Neuron (in vitro differentiated cells): ENCODE results near the gene NALCN.

Experiments used
- H2AFZ ChIP-seq: one replicate; pipeline ENCODE4 v1.6.1; 2013; ENCODE audit warnings: low read depth, mild to moderate bottlenecking, inconsistent platforms, low read length, moderate library complexity
- H3K27me3 ChIP-seq: one replicate; pipeline ENCODE4 v1.6.1; 2013; ENCODE audit warnings: low read length; ENCODE audit not compliant: insufficient read depth
- H3K36me3 ChIP-seq: one replicate; pipeline ENCODE4 v1.6.1; 2013; ENCODE audit warnings: low read length; ENCODE audit not compliant: insufficient read depth
- H3K4me1 ChIP-seq: one replicate; pipeline ENCODE4 v1.6.1; 2013; ENCODE audit warnings: low read length; ENCODE audit not compliant: insufficient read depth
- H3K4me3 ChIP-seq: 2 replicates; pipeline ENCODE4 v1.5.1; 2013; ENCODE audit warnings: mild to moderate bottlenecking, low read length, moderate library complexity
- H3K9me3 ChIP-seq: one replicate; pipeline ENCODE4 v1.6.1; 2013; ENCODE audit warnings: low read length

Gene NALCN

GRCh38 chr13:101140936-101141335 lies 275.4 kb downstream of the NALCN start:
- H3K4me3 ChIP-seq = no peak overlapping the region
- H3K9me3 ChIP-seq = no peaks in the 10 kb centered on the region
- peaks cover 9% of the 10 kb centered on the region for H3K4me1 ChIP-seq
- H3K27me3 ChIP-seq = no peaks in the 10 kb centered on the region
- no peaks in the 10 kb centered on the region for H3K36me3 ChIP-seq
- H2AFZ ChIP-seq = no peak overlapping the region

- H2AFZ ChIP-seq = no peak overlapping the region
- H3K27me3 ChIP-seq = no peaks in the 10 kb centered on the region
- no peak overlapping the region for H3K4me3 ChIP-seq
- H3K4me1 ChIP-seq = peaks cover 9% of the 10 kb centered on the region
- no peaks in the 10 kb centered on the region for H3K36me3 ChIP-seq
- H3K9me3 ChIP-seq = no peaks in the 10 kb centered on the region
These were observed 276.1 kb downstream of the NALCN start for GRCh38 chr13:101140087-101140770.

- peaks cover 9% of the 10 kb centered on the region for H3K4me1 ChIP-seq
- no peaks in the 10 kb centered on the region for H3K27me3 ChIP-seq
- no peak overlapping the region for H3K4me3 ChIP-seq
- no peak overlapping the region for H2AFZ ChIP-seq
- no peaks in the 10 kb centered on the region for H3K9me3 ChIP-seq
- no peaks in the 10 kb centered on the region for H3K36me3 ChIP-seq
These were observed 277.2 kb downstream of the NALCN start for GRCh38 chr13:101139081-101139480.

- Histone ChIP-seq H3K27me3 (no peaks in the 10 kb centered on the region), H3K4me3 (no peak overlapping the region), H3K36me3 (no peaks in the 10 kb centered on the region), H2AFZ (no peak overlapping the region), H3K4me1 (no peaks in the 10 kb centered on the region), H3K9me3 (no peaks in the 10 kb centered on the region)
These were observed 288.5 kb downstream of the NALCN start for GRCh38 chr13:101127741-101128353.

GRCh38 chr13:101123028-101123427 lies 293.3 kb downstream of the NALCN start:
- Histone ChIP-seq H3K27me3 (no peaks in the 10 kb centered on the region), H3K9me3 (no peaks in the 10 kb centered on the region), H3K4me1 (peaks cover 7% of the 10 kb centered on the region), H3K4me3 (no peak overlapping the region), H3K36me3 (no peaks in the 10 kb centered on the region), H2AFZ (no peak overlapping the region)

- H3K36me3 ChIP-seq = no peaks in the 10 kb centered on the region
- no peaks in the 10 kb centered on the region for H3K9me3 ChIP-seq
- H3K4me1 ChIP-seq = peaks cover 11% of the 10 kb centered on the region
- H3K4me3 ChIP-seq = no peak overlapping the region
- H2AFZ ChIP-seq = no peak overlapping the region
- no peaks in the 10 kb centered on the region for H3K27me3 ChIP-seq
These were observed 294.7 kb downstream of the NALCN start for GRCh38 chr13:101121608-101122007.

GRCh38 chr13:101120007-101120406 lies 296.3 kb downstream of the NALCN start:
- H3K27me3 ChIP-seq = no peaks in the 10 kb centered on the region
- no peak overlapping the region for H2AFZ ChIP-seq
- H3K36me3 ChIP-seq = no peaks in the 10 kb centered on the region
- H3K4me1 ChIP-seq = peaks cover 25% of the 10 kb centered on the region
- no peaks in the 10 kb centered on the region for H3K9me3 ChIP-seq
- H3K4me3 ChIP-seq = no peak overlapping the region

- Histone ChIP-seq H3K36me3 (no peaks in the 10 kb centered on the region), H3K4me1 (peaks cover 28% of the 10 kb centered on the region), H3K4me3 (no peak overlapping the region), H2AFZ (no peak overlapping the region), H3K9me3 (no peaks in the 10 kb centered on the region), H3K27me3 (no peaks in the 10 kb centered on the region)
These were observed 299.5 kb downstream of the NALCN start for GRCh38 chr13:101116826-101117225.

GRCh38 chr13:101116341-101116740 lies 300.0 kb downstream of the NALCN start:
- Histone ChIP-seq H3K4me3 (no peak overlapping the region), H3K4me1 (peaks cover 28% of the 10 kb centered on the region), H2AFZ (no peak overlapping the region), H3K9me3 (no peaks in the 10 kb centered on the region), H3K36me3 (no peaks in the 10 kb centered on the region), H3K27me3 (no peaks in the 10 kb centered on the region)

- Histone ChIP-seq H3K36me3 (no peaks in the 10 kb centered on the region), H2AFZ (no peak overlapping the region), H3K27me3 (no peaks in the 10 kb centered on the region), H3K9me3 (no peaks in the 10 kb centered on the region), H3K4me3 (no peak overlapping the region), H3K4me1 (peaks cover 32% of the 10 kb centered on the region)
These were observed 300.5 kb downstream of the NALCN start for GRCh38 chr13:101115762-101116171.

- Histone ChIP-seq H3K27me3 (no peaks in the 10 kb centered on the region), H3K4me3 (no peak overlapping the region), H3K36me3 (no peaks in the 10 kb centered on the region), H2AFZ (no peak overlapping the region), H3K9me3 (no peaks in the 10 kb centered on the region), H3K4me1 (peaks cover 31% of the 10 kb centered on the region)
These were observed 304.4 kb downstream of the NALCN start for GRCh38 chr13:101111894-101112293.

GRCh38 chr13:101109005-101109404 lies 307.3 kb downstream of the NALCN start:
- H3K9me3 ChIP-seq = no peaks in the 10 kb centered on the region
- H3K27me3 ChIP-seq = no peaks in the 10 kb centered on the region
- no peaks in the 10 kb centered on the region for H3K36me3 ChIP-seq
- no peak overlapping the region for H2AFZ ChIP-seq
- peaks cover 14% of the 10 kb centered on the region for H3K4me1 ChIP-seq
- no peak overlapping the region for H3K4me3 ChIP-seq

GRCh38 chr13:101098873-101099272 lies 317.4 kb downstream of the NALCN start:
- H3K36me3 ChIP-seq = no peaks in the 10 kb centered on the region
- H3K4me3 ChIP-seq = no peak overlapping the region
- no peaks in the 10 kb centered on the region for H3K27me3 ChIP-seq
- H3K9me3 ChIP-seq = no peaks in the 10 kb centered on the region
- no peaks in the 10 kb centered on the region for H3K4me1 ChIP-seq
- no peak overlapping the region for H2AFZ ChIP-seq

- H3K27me3 ChIP-seq = no peaks in the 10 kb centered on the region
- H3K9me3 ChIP-seq = no peaks in the 10 kb centered on the region
- H3K4me1 ChIP-seq = no peaks in the 10 kb centered on the region
- no peak overlapping the region for H2AFZ ChIP-seq
- H3K36me3 ChIP-seq = no peaks in the 10 kb centered on the region
- H3K4me3 ChIP-seq = no peak overlapping the region
These were observed 323.3 kb downstream of the NALCN start for GRCh38 chr13:101092985-101093384.
